Neural cell (in vitro differentiated cells): Measurements from ENCODE around the gene NOP56. TPM values are rescaled to one million over a fixed set of nuclear protein-coding genes. Genes with fewer than 3 reads are reported as not detected.

Experiments
- H2AFZ ChIP-seq: fragments of 200-600, 300-800 bp; sonication (generic), shearing (Covaris generic); 2 replicates; pipeline ENCODE4 v1.6.0; 2014; ENCODE audit warnings: low read depth, mild to moderate bottlenecking, antibody characterized with exemption, low read length, moderate library complexity
- H3F3A ChIP-seq: fragments of 200-600 bp; shearing (Covaris generic); 2 replicates; pipeline ENCODE4 v1.6.1; 2016; ENCODE audit warnings: mild to moderate bottlenecking, moderate library complexity, mixed read lengths, antibody characterized with exemption, low read length; ENCODE audit not compliant: insufficient read depth, poor library complexity, severe bottlenecking
- H3K27ac ChIP-seq: fragments of 200-600, 300-800 bp; sonication (generic), shearing (Covaris generic); 2 replicates; pipeline ENCODE4 v1.5.1; 2014; ENCODE audit warnings: mild to moderate bottlenecking, low read length, moderate library complexity
- H3K27me3 ChIP-seq: fragments of 300-800, 200-600 bp; sonication (generic), shearing (Covaris generic); 2 replicates; pipeline ENCODE4 v1.6.0; 2014; ENCODE audit warnings: mild to moderate bottlenecking, low read depth, low read length, moderate library complexity; ENCODE audit not compliant: insufficient read depth
- H3K36me3 ChIP-seq: fragments of 300-800, 200-600 bp; sonication (generic), shearing (Covaris generic); 2 replicates; pipeline ENCODE4 v1.5.1; 2014; ENCODE audit warnings: mild to moderate bottlenecking, antibody characterized with exemption, low read length, moderate library complexity; ENCODE audit not compliant: insufficient read depth
- H3K4me2 ChIP-seq: fragments of 300-800, 200-600 bp; sonication (generic), shearing (Covaris generic); 2 replicates; pipeline ENCODE4 v1.6.0; 2014; ENCODE audit warnings: mild to moderate bottlenecking, low read length
- H3K4me3 ChIP-seq: fragments of 300-800, 200-600 bp; sonication (generic), shearing (Covaris generic); 2 replicates; pipeline ENCODE4 v1.5.1; 2014; ENCODE audit warnings: mild to moderate bottlenecking, low read length, moderate library complexity
- H3K79me2 ChIP-seq: fragments of 200-600 bp; shearing (Covaris generic); replicated peaks from 2 replicates; pipeline ENCODE4 v1.6.0; 2014; ENCODE audit warnings: mild to moderate bottlenecking, low read length, moderate library complexity; ENCODE audit not compliant: insufficient read depth
- H3K9ac ChIP-seq: fragments of 300-800, 200-600 bp; sonication (generic), shearing (Covaris generic); 2 replicates; pipeline ENCODE4 v1.6.1; 2016; ENCODE audit warnings: mild to moderate bottlenecking, low read length, mixed read lengths
- H3K9me2 ChIP-seq: fragments of 200-600 bp; shearing (Covaris generic); 2 replicates; pipeline ENCODE4 v1.6.1; 2016; ENCODE audit warnings: mild to moderate bottlenecking, low read length, mixed read lengths; ENCODE audit not compliant: insufficient read depth
- H3K9me3 ChIP-seq: fragments of 200-600, 300-800 bp; sonication (generic), shearing (Covaris generic); 2 replicates; pipeline ENCODE4 v1.6.1; 2016; ENCODE audit warnings: mild to moderate bottlenecking, mixed run types, low read length, moderate library complexity, mixed read lengths
- H4K20me1 ChIP-seq: fragments of 200-600 bp; shearing (Covaris generic); 2 replicates; pipeline ENCODE4 v1.6.1; 2016; ENCODE audit warnings: mild to moderate bottlenecking, mixed run types; ENCODE audit not compliant: insufficient read depth
- CTCF ChIP-seq: fragments of 450-650 bp; IDR thresholded peaks from 2 replicates; pipeline ENCODE4 v1.5.1; 2014; ENCODE audit warnings: antibody characterized with exemption, mild to moderate bottlenecking, moderate library complexity; ENCODE audit not compliant: poor library complexity, severe bottlenecking
- EP300 ChIP-seq: fragments of 450-650 bp; conservative IDR thresholded peaks from 2 replicates; pipeline ENCODE4 v1.6.1; 2014; ENCODE audit warnings: antibody characterized with exemption, mild to moderate bottlenecking, moderate library complexity; ENCODE audit not compliant: poor library complexity, severe bottlenecking
- EZH2 ChIP-seq: fragments of 200-600, 300-800 bp; shearing (Covaris generic), sonication (generic); IDR thresholded peaks from 2 replicates; pipeline ENCODE4 v1.6.1; 2014; ENCODE audit warnings: antibody characterized with exemption, low read length, borderline replicate concordance, mild to moderate bottlenecking; ENCODE audit not compliant: insufficient read depth, poor library complexity, severe bottlenecking
- MXI1 ChIP-seq: fragments of 450-650 bp; conservative IDR thresholded peaks from 2 replicates; pipeline ENCODE4 v1.6.1; 2014; ENCODE audit warnings: antibody characterized with exemption, mild to moderate bottlenecking; ENCODE audit not compliant: poor library complexity, severe bottlenecking
- POLR2AphosphoS5 ChIP-seq: IDR thresholded peaks from 2 replicates; pipeline ENCODE4 v1.6.1; 2012
- RAD21 ChIP-seq: fragments of 450-650 bp; conservative IDR thresholded peaks from 2 replicates; pipeline ENCODE4 v1.6.1; 2014; ENCODE audit warnings: antibody characterized with exemption, mild to moderate bottlenecking, moderate library complexity
- SMC3 ChIP-seq: fragments of 450-650 bp; conservative IDR thresholded peaks from 2 replicates; pipeline ENCODE4 v1.6.1; 2014; ENCODE audit warnings: antibody characterized with exemption, mild to moderate bottlenecking, moderate library complexity; ENCODE audit not compliant: poor library complexity
- TAF1 ChIP-seq: IDR thresholded peaks from 2 replicates; pipeline ENCODE4 v1.6.1; 2012; ENCODE audit warnings: low read depth
- polyA plus RNA-seq: library from polyadenylated mRNA; depleted of rRNA; stranded (reverse); fragments of >200 nt; gene quantifications from 2 replicates; pipeline ENCODE4 v1.2.3, GENCODE V29; 2014
- TF ChIP-seq, protein P1 (sequence below): IDR thresholded peaks from 2 replicates; pipeline ENCODE4 v1.6.1; 2012; ENCODE audit warnings: borderline replicate concordance

NOP56 gene
- polyA plus RNA-seq, 1 donor from 2014 or later = 188 TPM

- no peaks in the 10 kb centered on the region for H3K9me2 ChIP-seq
- H3K36me3 ChIP-seq = no peaks in the 10 kb centered on the region
- no peaks in the 10 kb centered on the region for H3K9me3 ChIP-seq
- H3F3A ChIP-seq = no peaks in the 10 kb centered on the region
- H4K20me1 ChIP-seq = no peaks in the 10 kb centered on the region
- H3K4me3 ChIP-seq = peak overlapping the region; percentile 70
- no peaks in the 10 kb centered on the region for H3K79me2 ChIP-seq
- H3K9ac ChIP-seq = no peak overlapping the region
- peaks cover 50% of the 10 kb centered on the region for H3K27me3 ChIP-seq
- no peak overlapping the region for H3K4me2 ChIP-seq
- H3K27ac ChIP-seq = no peak overlapping the region
- H2AFZ ChIP-seq = no peak overlapping the region
- TF ChIP-seq TAF1 (no peak), MXI1 (no peak), RAD21 (no peak), EP300 (no peak), EZH2 (no peak), POLR2AphosphoS5 (no peak), SMC3 (no peak), CTCF (no peak)
- TF ChIP-seq, protein P1, sequence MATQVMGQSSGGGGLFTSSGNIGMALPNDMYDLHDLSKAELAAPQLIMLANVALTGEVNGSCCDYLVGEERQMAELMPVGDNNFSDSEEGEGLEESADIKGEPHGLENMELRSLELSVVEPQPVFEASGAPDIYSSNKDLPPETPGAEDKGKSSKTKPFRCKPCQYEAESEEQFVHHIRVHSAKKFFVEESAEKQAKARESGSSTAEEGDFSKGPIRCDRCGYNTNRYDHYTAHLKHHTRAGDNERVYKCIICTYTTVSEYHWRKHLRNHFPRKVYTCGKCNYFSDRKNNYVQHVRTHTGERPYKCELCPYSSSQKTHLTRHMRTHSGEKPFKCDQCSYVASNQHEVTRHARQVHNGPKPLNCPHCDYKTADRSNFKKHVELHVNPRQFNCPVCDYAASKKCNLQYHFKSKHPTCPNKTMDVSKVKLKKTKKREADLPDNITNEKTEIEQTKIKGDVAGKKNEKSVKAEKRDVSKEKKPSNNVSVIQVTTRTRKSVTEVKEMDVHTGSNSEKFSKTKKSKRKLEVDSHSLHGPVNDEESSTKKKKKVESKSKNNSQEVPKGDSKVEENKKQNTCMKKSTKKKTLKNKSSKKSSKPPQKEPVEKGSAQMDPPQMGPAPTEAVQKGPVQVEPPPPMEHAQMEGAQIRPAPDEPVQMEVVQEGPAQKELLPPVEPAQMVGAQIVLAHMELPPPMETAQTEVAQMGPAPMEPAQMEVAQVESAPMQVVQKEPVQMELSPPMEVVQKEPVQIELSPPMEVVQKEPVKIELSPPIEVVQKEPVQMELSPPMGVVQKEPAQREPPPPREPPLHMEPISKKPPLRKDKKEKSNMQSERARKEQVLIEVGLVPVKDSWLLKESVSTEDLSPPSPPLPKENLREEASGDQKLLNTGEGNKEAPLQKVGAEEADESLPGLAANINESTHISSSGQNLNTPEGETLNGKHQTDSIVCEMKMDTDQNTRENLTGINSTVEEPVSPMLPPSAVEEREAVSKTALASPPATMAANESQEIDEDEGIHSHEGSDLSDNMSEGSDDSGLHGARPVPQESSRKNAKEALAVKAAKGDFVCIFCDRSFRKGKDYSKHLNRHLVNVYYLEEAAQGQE = no peak
Observed at GRCh38 chr20:2691127-2691526, 38.7 kb downstream of the NOP56 start.

DNA sequence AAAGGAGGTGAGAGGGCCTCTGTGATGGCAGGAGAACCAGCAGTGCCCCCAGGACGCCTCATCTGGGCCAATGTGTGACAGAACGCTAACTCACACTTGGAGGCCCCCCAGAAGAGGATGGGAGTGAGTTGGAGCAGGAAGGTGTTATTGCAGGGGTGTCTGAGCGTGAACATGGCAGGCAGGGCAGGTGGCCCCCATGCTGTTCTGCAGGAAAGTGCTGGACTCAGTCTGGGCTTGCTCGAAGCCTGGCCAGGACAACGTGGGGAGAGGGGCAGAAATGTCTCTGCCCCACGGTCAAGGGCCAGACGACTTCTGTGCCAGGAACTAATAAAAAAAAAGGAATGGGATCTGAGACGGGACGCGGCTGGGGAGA lies 39.2 kb downstream of the NOP56 start:
- no peak for TF ChIP-seq EZH2
- TF ChIP-seq TAF1 = no peak
- no peak for TF ChIP-seq EP300
- no peak for TF ChIP-seq CTCF
- Histone ChIP-seq H3K36me3 (no peaks in the 10 kb centered on the region), H3K4me3 (peak overlapping the region; percentile 70), H3K79me2 (no peaks in the 10 kb centered on the region), H2AFZ (no peak overlapping the region), H3K27ac (peak overlapping the region; percentile 6), H3K9ac (peak overlapping the region; percentile 68), H3K27me3 (peaks cover 46% of the 10 kb centered on the region), H3F3A (no peaks in the 10 kb centered on the region), H3K4me2 (peak overlapping the region; percentile 41), H3K9me2 (no peaks in the 10 kb centered on the region), H3K9me3 (no peaks in the 10 kb centered on the region), H4K20me1 (no peaks in the 10 kb centered on the region)
